Right lobe of liver (tissue), 4 donors: ENCODE measurements around the gene UTS2R.

Experiments used
- POLR2A ChIP-seq: fragments of 450-650 bp; IDR thresholded peaks from one replicate; pipeline ENCODE4 v1.6.1; 2017; ENCODE audit warnings: antibody characterized with exemption, mild to moderate bottlenecking
- TF ChIP-seq, protein P1 (sequence below), 4 donors: fragments of 200-600 bp in 3 of 4; fragments of 450-650 bp in 1 of 4; IDR thresholded peaks; one replicate each; pipeline versions ENCODE4 v1.5.1 to v1.8.0; 2016 to 2022; ENCODE audit warnings: antibody characterized with exemption in 4 of 4, mild to moderate bottlenecking in 2 of 4
- donor health status: DM: no; HTN: no; CAD: no.
- donor health status: DM: no; HTN: no; CAD: no.
- donor health status: DM: no; HTN: yes; CAD: no.

- TF ChIP-seq, protein P1, sequence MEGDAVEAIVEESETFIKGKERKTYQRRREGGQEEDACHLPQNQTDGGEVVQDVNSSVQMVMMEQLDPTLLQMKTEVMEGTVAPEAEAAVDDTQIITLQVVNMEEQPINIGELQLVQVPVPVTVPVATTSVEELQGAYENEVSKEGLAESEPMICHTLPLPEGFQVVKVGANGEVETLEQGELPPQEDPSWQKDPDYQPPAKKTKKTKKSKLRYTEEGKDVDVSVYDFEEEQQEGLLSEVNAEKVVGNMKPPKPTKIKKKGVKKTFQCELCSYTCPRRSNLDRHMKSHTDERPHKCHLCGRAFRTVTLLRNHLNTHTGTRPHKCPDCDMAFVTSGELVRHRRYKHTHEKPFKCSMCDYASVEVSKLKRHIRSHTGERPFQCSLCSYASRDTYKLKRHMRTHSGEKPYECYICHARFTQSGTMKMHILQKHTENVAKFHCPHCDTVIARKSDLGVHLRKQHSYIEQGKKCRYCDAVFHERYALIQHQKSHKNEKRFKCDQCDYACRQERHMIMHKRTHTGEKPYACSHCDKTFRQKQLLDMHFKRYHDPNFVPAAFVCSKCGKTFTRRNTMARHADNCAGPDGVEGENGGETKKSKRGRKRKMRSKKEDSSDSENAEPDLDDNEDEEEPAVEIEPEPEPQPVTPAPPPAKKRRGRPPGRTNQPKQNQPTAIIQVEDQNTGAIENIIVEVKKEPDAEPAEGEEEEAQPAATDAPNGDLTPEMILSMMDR (IDR thresholded peaks at IDR 0.05): no peak
- no peak for TF ChIP-seq POLR2A
These were observed 29.0 kb upstream of the UTS2R start for GRCh38 chr17:82342361-82343079.
